Keratinocyte (primary cell): ENCODE measurements around the gene MT2A. TPM values are rescaled to one million over a fixed set of nuclear protein-coding genes. Genes with fewer than 3 reads are reported as not detected.

Experiments used
- DNase-seq: peaks from one replicate; pipeline ENCODE4 v3.0.0-alpha.2; 2011; ENCODE audit warnings: low read depth, missing footprints, low spot score
- FAIRE-seq: peaks from 2 replicates; lab custom pipeline; 2011; peaks lifted over from hg19 to GRCh38; lab: Jason Lieb, UNC
- H2AFZ ChIP-seq: 2 replicates; pipeline ENCODE4 v1.6.0; 2012; ENCODE audit warnings: low read length, control low read depth, inconsistent platforms; ENCODE audit not compliant: control insufficient read depth
- H3K27ac ChIP-seq: 2 replicates; pipeline ENCODE4 v1.5.1; 2011; ENCODE audit warnings: low read length; ENCODE audit not compliant: control insufficient read depth, insufficient read depth
- H3K27me3 ChIP-seq: 3 replicates; pipeline ENCODE4 v1.6.0; 2011; ENCODE audit warnings: low read length; ENCODE audit not compliant: control insufficient read depth, insufficient read depth; ENCODE audit errors: extremely low read depth
- H3K36me3 ChIP-seq, 2 experiments: 2 replicates in 1 of 2; 3 replicates in 1 of 2; pipeline ENCODE4 v1.5.1; 2011; ENCODE audit warnings: low read length in 2 of 2, mild to moderate bottlenecking in 1 of 2; ENCODE audit not compliant: control insufficient read depth in 2 of 2, insufficient read depth in 2 of 2; ENCODE audit errors: extremely low read depth in 1 of 2
- H3K4me1 ChIP-seq: 3 replicates; pipeline ENCODE4 v1.5.1; 2011; ENCODE audit warnings: low read length; ENCODE audit not compliant: control insufficient read depth, insufficient read depth; ENCODE audit errors: extremely low read depth
- H3K4me2 ChIP-seq: 3 replicates; pipeline ENCODE4 v1.6.0; 2011; ENCODE audit warnings: low read depth, low read length; ENCODE audit not compliant: control insufficient read depth, insufficient read depth; ENCODE audit errors: extremely low read depth
- H3K4me3 ChIP-seq, 3 experiments: fragments of 200-600 bp in 1 of 3; sonication (generic) in 1 of 3; 2 replicates in 2 of 3; 3 replicates in 1 of 3; pipeline ENCODE4 v1.5.1; 2011 to 2016; ENCODE audit warnings: low read length in 3 of 3, mild to moderate bottlenecking in 3 of 3, control low read depth in 2 of 3, inconsistent platforms in 1 of 3, low read depth in 1 of 3, mixed read lengths in 1 of 3, mixed run types in 1 of 3, moderate library complexity in 1 of 3; ENCODE audit not compliant: control insufficient read depth in 2 of 3, insufficient read depth in 2 of 3; ENCODE audit errors: extremely low read depth in 1 of 3
- H3K79me2 ChIP-seq: 2 replicates; pipeline ENCODE4 v1.6.0; 2012; ENCODE audit warnings: low read length; ENCODE audit not compliant: control insufficient read depth, insufficient read depth
- H3K9ac ChIP-seq: 3 replicates; pipeline ENCODE4 v1.6.0; 2011; ENCODE audit warnings: low read length; ENCODE audit not compliant: control insufficient read depth, insufficient read depth; ENCODE audit errors: extremely low read depth
- H3K9me1 ChIP-seq: 3 replicates; pipeline ENCODE4 v1.6.0; 2011; ENCODE audit warnings: low read length; ENCODE audit not compliant: control insufficient read depth, insufficient read depth; ENCODE audit errors: extremely low read depth
- H3K9me3 ChIP-seq: 2 replicates; pipeline ENCODE4 v1.5.1; 2012; ENCODE audit warnings: low read depth, low read length; ENCODE audit not compliant: control insufficient read depth
- H4K20me1 ChIP-seq: 3 replicates; pipeline ENCODE4 v1.6.0; 2011; ENCODE audit warnings: low read length; ENCODE audit not compliant: control insufficient read depth, insufficient read depth; ENCODE audit errors: extremely low read depth
- EZH2 ChIP-seq: IDR thresholded peaks from one replicate; pipeline ENCODE4 v1.6.1; 2012; ENCODE audit warnings: inconsistent platforms, mild to moderate bottlenecking, low read length, moderate library complexity
- dilution Hi-C: fragments of 300-500 bp; cut with MboI; formaldehyde crosslinking; loops from one replicate; pipeline ENCODE4 v1.7.0; 2020; ENCODE audit warnings: low sequenced_read_pairs; ENCODE audit not compliant: extremely low pct_ligation_motif_present
- polyA plus RNA-seq, 5 experiments: library from polyadenylated mRNA; depleted of rRNA in 3 of 5; stranded (reverse) in 3 of 5; stranded (forward) in 1 of 5; unstranded in 1 of 5; fragments of >200 nt; gene quantifications; 1 replicate in 1 of 5; 2 replicates in 3 of 5; 3 replicates in 1 of 5; pipeline versions ENCODE4 v1.2.1 to v1.2.3, GENCODE V29; 2011 to 2012; ENCODE audit warnings: missing spikeins in 2 of 5, low read depth in 1 of 5, low replicate concordance in 1 of 5
- TF ChIP-seq, protein P1 (sequence below), 3 experiments: IDR thresholded peaks in 1 of 3; conservative IDR thresholded peaks in 1 of 3; optimal IDR thresholded peaks in 1 of 3; 2 replicates in 2 of 3; 3 replicates in 1 of 3; pipeline versions ENCODE3 to v1.5.1; 2011; ENCODE audit warnings: low read length in 3 of 3, mild to moderate bottlenecking in 3 of 3, moderate library complexity in 2 of 3, control low read depth in 1 of 3, inconsistent platforms in 1 of 3; ENCODE audit not compliant: insufficient read depth in 2 of 3; ENCODE audit errors: extremely low read depth in 1 of 3

MT2A gene
- polyA plus RNA-seq, 1 donor (not counting 4 experiments of a cell fraction or from before 2014, with no cell fraction given), result 990 TPM

DNA sequence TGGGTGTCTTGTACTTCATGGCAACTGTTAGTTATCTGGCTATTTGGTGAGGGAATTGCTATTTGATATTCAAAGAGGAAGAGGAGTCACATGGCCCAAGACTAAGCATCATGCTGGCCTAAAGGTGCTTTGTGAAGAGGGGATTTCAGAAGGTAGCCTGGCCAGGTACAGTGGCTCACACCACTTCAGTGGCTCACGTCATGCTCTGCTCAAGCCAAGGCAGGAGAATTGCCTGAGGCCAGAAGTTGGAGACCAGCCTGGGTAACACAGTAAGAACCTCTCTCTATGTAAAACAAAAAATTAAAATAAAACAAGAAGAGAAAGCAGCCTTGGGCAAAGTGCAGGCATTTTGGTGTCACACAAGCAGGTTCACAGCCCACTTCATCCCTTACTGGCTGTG lies 36.9 kb downstream of the MT2A start:
- Histone ChIP-seq H3K9me1 (no peaks in the 10 kb centered on the region), H2AFZ (no peak overlapping the region), H3K36me3 (no peaks in the 10 kb centered on the region), H3K4me1 (peaks cover 18% of the 10 kb centered on the region), H3K9ac (no peak overlapping the region), H3K9me3 (no peaks in the 10 kb centered on the region), H3K4me3 (no peak overlapping the region), H3K27me3 (no peaks in the 10 kb centered on the region), H3K79me2 (no peaks in the 10 kb centered on the region), H3K27ac (no peak overlapping the region), H3K4me2 (no peak overlapping the region), H4K20me1 (no peaks in the 10 kb centered on the region)
- dilution Hi-C loops, result no loop called here
- TF ChIP-seq, protein P1, sequence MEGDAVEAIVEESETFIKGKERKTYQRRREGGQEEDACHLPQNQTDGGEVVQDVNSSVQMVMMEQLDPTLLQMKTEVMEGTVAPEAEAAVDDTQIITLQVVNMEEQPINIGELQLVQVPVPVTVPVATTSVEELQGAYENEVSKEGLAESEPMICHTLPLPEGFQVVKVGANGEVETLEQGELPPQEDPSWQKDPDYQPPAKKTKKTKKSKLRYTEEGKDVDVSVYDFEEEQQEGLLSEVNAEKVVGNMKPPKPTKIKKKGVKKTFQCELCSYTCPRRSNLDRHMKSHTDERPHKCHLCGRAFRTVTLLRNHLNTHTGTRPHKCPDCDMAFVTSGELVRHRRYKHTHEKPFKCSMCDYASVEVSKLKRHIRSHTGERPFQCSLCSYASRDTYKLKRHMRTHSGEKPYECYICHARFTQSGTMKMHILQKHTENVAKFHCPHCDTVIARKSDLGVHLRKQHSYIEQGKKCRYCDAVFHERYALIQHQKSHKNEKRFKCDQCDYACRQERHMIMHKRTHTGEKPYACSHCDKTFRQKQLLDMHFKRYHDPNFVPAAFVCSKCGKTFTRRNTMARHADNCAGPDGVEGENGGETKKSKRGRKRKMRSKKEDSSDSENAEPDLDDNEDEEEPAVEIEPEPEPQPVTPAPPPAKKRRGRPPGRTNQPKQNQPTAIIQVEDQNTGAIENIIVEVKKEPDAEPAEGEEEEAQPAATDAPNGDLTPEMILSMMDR (optimal IDR thresholded peaks at IDR 0.05 in 1 of 3, IDR thresholded peaks at IDR 0.05 in 1 of 3, conservative IDR thresholded peaks at IDR 0.05 in 1 of 3; ENCODE audit: extremely low read depth in 1 of 3, insufficient read depth in 2 of 3, low read length in 3 of 3), result no peak
- TF ChIP-seq EZH2, result no peak
- DNase-seq (no peak), FAIRE-seq (no peak)

DNA sequence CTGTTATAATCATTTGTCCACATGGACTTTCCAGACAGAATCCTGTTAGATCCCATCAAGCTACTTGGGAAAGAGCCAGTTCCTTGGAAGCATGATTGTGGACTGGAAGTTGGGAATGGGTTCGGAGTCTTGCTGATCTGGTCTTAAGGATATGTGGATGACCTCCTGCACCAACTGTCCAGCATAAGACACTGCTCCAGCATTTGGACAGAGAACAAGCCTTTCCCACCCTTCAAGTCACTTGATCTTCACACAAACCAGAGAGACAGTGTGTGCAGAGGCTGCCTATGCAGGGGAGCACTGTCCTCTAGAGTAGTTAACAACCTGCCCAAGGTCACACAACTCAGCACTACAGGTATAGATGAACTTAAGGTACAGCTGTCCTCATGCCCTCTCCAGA lies 37.5 kb downstream of the MT2A start:
- Histone ChIP-seq H3K27me3 (no peaks in the 10 kb centered on the region), H3K79me2 (no peaks in the 10 kb centered on the region)
- no peak for FAIRE-seq

More for the DNA sequence above, 37.5 kb downstream of the MT2A start:
- no peak overlapping the region for H3K9ac ChIP-seq
- H3K9me3 ChIP-seq, result no peaks in the 10 kb centered on the region
- no peak for TF ChIP-seq EZH2
- dilution Hi-C loops, result no loop called here
- no peaks in the 10 kb centered on the region for H3K9me1 ChIP-seq
- H4K20me1 ChIP-seq, result no peaks in the 10 kb centered on the region
- H3K4me3 ChIP-seq, result no peak overlapping the region
- H2AFZ ChIP-seq, result no peak overlapping the region
- H3K27ac ChIP-seq, result no peak overlapping the region
- no peak overlapping the region for H3K4me2 ChIP-seq
- H3K4me1 ChIP-seq, result peaks cover 18% of the 10 kb centered on the region
- DNase-seq, result no peak
- no peaks in the 10 kb centered on the region for H3K36me3 ChIP-seq
